CD4-positive, alpha-beta T cell treated with Interleukin-6 at 100 ng/mL for 8 hours (primary cell): ENCODE measurements around the gene RNF26.

Experiments used
- DNase-seq: peaks from one replicate; pipeline ENCODE4 v3.0.0-alpha.2; 2020; ENCODE audit warnings: mixed read lengths, low spot score

RNF26 gene

DNA sequence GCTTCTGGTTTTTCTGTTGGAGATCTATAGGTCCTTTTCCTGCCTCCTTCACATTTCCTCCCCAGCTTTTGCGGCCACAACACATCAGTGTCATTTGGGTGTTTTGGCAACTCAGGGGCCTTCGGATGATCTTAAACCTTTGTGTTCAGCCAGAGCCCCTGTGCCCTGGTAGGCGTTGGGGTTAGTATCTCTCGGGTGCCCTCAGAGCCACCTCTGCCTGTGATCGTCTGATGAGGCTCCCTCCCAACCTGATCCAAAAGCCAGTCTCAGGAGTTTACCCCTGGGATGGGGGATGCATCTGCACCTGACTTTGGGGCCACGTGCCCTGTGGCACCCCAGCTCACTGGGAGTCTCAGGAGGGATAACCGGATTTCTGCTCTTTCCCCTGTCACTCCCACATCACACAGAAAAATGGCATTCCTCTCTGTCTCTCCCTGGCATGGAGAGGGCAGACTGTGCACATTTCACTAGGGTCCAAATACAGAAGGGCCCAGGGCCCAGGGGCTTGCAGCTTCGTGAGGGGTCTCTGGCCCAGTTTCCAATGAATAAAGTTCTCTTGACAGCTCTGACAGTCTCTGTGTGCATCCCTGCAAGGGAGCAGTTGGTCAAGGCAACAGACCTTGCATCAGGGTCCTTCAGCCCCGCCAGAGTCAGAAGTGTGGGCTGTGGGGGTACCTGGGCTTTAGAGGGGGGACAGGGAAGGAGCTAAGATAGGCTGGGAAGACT, 2.6 kb downstream of the RNF26 start:
- no peak for DNase-seq

DNA sequence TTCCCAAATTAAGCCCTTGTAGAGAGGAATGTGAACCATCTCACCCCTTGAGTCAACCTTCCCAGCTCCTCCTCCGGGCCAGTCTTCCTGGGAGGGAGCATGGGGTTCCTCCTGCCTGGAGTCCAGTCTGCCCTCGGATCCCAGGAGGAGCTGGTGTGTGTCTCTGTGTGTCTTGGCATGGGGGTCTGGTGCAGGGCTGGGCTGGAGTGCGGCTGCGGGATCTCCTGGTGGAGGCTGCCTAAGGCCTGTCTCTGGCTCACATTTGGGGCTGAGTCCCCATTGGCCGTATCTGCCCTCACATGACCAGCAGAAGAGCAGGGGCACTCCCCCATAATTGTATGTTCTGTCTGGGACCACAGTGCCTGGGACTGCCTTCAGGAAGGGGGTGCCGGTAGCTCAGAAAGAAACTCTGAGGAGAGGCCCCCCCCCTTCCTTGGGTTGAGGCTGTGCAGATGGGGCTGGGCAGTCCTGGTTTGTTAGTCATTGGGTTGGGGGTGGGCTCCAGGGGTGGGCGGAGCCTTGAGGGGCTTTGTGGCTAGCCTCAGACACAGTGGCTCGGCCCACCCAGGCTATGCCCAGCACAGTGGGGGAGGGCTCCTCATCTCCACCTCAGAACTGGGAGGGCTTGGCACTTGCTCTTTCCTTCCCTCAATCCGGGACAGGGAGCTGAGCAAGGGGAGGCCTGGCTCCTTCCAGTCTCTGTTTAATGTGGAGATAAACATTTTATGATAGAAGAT, 3.4 kb downstream of the RNF26 start:
- no peak for DNase-seq

- DNase-seq: peak; percentile 61
Observed at GRCh38 chr11:119338318-119338890, 4.1 kb downstream of the RNF26 start.

DNA sequence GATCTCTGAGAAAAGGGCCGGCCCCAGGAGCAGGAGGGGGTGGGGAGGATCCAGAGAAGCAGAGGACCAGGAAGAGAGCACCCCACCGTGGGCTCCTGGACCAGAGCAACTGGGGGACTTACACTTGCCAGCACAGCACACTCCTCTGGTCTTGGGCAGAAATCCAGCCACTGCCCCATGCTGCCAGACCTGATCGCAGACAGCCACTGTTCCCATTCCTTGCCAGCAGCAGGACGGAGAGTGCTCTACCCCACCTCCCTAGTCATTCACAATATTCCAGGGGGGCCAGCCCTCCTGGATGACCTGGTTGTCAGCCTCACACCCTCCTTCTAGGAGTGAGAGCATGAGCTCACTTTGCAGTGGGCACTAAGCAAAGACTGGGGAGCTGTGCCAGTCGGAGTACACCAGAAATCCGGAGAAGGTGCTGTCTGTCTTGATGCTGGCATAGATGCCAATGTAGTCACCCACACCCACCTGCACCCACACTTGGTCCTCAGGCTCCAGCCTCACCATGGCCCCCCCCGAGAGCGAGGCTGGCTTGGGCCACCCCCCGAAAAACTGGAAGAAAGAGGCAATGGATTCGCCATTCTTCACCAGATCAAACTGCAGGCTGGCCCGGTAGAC, 4.8 kb downstream of the RNF26 start:
- no peak for DNase-seq

- no peak for DNase-seq
Observed at GRCh38 chr11:119339589-119340334, 5.4 kb downstream of the RNF26 start.

DNA sequence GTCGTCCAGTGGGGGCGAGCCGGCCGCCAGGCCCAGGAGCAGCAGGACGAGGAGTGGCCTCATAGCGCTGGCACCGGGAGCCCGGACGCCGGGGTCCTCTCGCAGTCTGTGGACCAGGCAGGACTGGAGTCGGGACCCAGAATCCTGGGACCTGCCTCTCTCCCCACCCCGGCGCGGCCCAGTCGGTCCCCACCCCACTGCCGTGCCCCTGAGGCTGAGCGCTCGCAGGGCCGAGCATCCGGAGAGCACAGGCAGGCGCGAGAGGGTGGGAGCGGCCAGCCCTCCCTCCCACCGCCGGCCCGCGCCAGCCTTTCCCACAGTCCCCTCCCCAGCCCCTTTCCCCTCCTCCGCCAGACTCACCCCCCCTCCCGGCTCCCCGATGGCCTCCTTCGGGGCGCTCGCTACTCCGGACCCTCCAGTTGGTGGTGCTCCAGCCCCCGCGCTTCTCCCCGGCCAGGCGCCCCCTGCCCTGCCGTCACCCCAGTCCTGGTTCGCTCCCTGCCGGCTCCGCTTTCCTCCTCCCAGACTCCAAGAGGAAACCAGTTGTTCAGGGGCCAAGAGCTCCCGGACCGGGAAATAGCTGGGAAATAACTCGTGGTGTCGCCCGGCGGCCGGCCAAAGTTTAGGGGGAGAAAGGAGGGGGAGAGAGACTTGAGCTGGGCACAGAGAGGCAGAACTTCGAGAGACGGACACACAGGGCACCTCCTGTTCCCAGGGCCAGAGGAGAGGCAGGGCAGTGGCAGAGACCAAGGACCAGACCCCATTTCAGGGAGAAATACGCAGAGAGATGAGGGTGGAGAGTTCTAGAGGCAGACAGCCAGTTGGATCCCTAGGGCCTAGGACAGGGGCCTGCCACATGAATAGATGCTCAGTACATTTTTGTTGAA, 6.3 kb downstream of the RNF26 start, which contains the start of gene C1QTNF5:
Gene C1QTNF5 (minus strand): TSS at position 549 of the 887 bp plus-strand sequence. CDS start 486 bp downstream, at position 63.
- DNase-seq: no peak

- no peak for DNase-seq
Observed at GRCh38 chr11:119341222-119342022, 7.1 kb downstream of the RNF26 start.

- DNase-seq: no peak
Observed at GRCh38 chr11:119342023-119342300, 7.6 kb downstream of the RNF26 start.

- no peak for DNase-seq
Observed at GRCh38 chr11:119342362-119343130, 8.2 kb downstream of the RNF26 start.

DNA sequence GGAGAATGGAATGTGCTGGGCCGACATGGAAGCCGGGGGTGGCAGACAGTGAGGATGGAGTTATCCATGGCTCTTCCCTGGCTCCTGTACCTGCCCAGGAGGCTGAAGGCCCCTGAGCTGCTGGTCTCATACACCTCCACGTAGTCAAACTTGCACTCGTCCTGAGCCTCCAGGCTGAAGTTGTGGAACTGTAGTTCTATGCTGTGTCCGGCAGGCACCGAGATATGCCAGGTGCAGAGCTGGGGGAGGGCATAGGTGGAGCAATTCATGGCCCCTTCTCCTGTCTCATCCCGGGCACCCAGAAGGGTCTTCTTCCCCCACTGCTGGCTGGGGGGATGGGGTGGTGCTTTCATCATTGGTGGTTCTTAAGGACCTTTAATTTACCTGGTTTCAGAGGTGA, 9.4 kb downstream of the RNF26 start:
- no peak for DNase-seq

GRCh38 chr11:119344291-119345010, 10.1 kb downstream of the RNF26 start:
- no peak for DNase-seq

- DNase-seq: no peak
Observed at GRCh38 chr11:119345685-119346084, 11.4 kb downstream of the RNF26 start.

DNA sequence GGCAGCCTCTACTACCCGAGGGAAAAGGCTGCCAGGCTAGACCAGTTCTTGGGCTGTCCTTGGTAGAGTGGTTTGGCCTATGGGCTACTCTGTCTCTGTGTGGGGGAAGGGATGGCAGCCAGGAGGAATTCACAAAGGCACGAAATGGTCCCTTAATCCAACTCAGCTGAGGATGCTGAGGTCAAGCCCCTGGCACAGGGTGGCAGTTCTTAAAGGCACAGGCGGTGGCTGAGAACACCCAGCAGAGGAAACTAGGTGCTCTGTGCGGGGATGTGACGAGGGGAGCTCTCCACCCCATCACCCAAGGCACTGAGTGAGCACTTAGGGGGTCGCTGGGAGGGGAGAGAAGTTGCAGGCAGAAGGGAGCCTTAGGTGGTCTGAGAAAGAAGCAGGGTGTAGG, 12.3 kb downstream of the RNF26 start, which contains the start of gene MFRP:
Gene MFRP (minus strand): TSS at position 101 of the 400 bp plus-strand sequence. CDS start 192 bp downstream, outside the sequence.
- DNase-seq: no peak

DNA sequence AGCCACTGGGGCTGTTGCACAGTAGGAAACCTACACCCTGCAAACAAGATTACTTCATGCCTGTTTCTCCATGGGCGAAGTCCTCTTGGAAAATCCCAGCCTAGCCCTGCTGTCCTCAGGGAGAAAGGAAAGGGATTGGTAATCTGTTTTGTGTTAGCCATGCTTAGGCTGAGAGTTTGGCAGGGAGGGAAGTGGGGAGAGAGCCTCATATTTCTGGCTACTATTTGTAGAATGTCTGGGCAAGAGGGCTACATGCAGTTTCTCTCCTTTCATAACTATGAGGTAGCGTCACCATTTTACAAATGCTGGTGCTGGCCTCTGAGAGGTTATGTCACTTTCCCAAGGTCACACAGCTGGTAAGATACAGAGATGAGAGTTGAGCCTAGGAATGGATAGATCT, 12.9 kb downstream of the RNF26 start:
- DNase-seq: no peak

GRCh38 chr11:119347940-119348605, 13.7 kb downstream of the RNF26 start:
- DNase-seq: no peak

- no peak for DNase-seq
Observed at GRCh38 chr11:119350302-119350701, 16.0 kb downstream of the RNF26 start.

DNA sequence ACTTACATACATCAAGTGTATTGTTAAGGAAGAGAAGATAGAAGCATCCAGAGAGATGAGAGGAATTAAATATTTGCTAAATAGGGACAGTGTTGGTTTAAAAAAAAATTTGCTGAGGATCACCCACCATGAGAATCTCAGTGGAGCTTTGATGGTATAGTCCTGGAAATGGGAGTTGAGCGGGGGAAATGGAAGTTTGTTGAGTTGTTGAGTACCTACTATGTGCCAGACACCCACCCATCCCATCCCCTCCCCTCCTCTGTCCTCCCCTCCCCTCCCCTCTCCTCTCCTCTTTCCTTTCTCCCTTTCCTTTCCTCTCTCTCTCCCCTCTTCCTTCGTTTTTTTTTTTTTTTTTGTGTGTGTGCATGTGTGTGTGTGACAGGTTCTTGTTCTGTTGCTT, 16.9 kb downstream of the RNF26 start:
- DNase-seq: no peak

GRCh38 chr11:119352857-119353260, 18.5 kb downstream of the RNF26 start:
- no peak for DNase-seq
